GM19351 (cell line): Measurements from ENCODE around the gene INTU.
"Not testable (repeated sequence)": the region's sequence is repeated elsewhere in the genome, so short reads cannot be mapped to it uniquely, and the experiment has no call there.

ENCODE experiments used
- ATAC-seq: cut with Tn5 transposase; IDR thresholded peaks from one replicate; pipeline ENCODE4 v1.9.1; 2021; ENCODE audit warnings: mild to moderate bottlenecking, moderate library complexity; ENCODE audit not compliant: unreplicated experiment

Gene INTU

DNA sequence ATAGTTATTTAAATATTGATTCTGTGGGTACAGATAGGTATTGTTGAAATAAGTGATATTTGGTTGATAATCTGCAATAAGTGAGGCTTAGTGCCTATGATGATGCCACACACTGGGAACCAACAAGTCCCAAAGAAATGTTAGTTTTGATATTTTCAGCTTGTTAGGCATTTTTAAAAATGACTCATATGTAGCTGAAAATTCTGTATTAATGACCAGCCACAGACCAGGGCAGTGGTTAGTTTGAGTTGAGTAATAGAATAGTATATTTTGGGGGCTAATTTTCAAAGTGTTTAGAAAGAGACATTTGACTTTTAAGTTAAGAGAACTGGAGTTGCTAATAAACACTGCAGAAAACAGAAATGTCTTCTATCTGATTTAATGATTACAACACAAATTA, 9.4 kb downstream of the INTU start:
- ATAC-seq = no peak

- no peak for ATAC-seq
These were observed 11.0 kb downstream of the INTU start for GRCh38 chr4:127643791-127644190.

- ATAC-seq = no peak
These were observed 15.3 kb downstream of the INTU start for GRCh38 chr4:127648061-127648460.

GRCh38 chr4:127655590-127655989, 22.8 kb downstream of the INTU start:
- not testable (repeated sequence) for ATAC-seq

- no peak for ATAC-seq
These were observed 23.4 kb downstream of the INTU start for GRCh38 chr4:127656047-127656680.

DNA sequence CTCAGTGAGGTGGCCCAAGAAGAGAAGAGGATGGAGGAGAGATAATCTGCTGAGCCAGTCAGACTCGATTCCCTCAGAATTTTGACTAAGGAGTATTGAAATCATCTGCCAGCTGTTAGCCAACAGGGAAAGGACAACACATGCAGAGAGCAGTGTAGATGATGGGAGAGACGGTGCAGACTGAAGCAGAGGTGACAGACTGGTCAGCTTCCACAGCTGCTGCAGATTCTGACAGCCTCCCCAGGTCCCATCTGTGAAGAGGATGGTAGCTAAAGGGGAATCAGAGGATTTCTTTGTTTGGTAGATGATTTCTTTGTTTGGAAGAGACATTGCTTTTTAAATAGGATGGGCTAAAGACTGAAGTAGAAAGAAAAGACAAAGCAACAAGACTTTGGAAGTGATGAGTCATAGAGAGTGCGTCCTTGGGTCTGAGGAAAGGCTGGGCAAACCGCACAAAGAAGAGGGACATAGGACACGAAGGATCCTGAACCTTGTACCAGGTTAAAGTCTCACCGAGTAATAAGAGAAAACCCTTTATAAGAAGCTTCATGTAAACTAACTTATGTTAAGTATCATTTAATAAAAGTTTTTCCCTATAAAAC, 27.6 kb downstream of the INTU start:
- no peak for ATAC-seq

- no peak for ATAC-seq
These were observed 34.4 kb downstream of the INTU start for GRCh38 chr4:127667116-127667515.

- ATAC-seq = no peak
These were observed 35.0 kb downstream of the INTU start for GRCh38 chr4:127667772-127668171.

DNA sequence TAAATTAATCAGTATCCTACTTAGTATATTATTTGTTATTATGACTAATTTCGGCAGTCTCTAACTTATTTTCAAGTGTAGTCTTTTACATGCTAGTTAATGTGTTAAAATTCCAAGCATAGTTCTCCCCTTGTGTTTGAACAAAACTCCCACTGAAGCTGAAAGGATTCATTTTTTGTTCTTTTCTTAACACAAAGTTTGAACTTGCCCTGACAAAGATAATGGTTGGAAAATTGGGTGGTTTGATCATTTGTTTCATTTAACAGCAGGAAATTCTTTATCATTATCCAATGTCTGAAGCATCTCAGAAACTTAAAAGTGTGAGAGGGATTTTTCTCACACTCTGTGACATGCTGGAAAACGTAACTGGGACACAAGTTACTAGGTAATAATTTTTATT, 36.0 kb downstream of the INTU start:
- no peak for ATAC-seq

- ATAC-seq = no peak
These were observed 36.9 kb downstream of the INTU start for GRCh38 chr4:127669691-127670090.

DNA sequence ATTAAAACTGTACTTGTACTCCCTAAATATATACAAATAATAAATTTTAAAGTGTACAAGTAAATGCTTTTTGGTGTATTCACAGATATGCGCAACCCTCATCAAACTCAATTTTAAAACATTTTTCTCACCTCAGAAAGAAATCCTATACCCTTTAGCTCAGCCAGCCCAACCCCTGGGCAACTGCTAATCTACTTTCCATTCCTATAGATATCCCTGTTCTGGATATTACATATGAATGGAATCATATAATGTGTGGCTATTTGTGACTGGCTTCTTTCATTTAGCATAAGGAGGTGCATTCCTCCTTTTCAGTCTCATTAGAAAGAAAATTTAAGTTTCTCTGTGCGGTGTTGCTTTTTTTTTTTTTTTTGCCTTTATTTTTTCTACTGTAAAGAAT, 39.4 kb downstream of the INTU start:
- ATAC-seq = no peak

GRCh38 chr4:127685292-127685691, 52.5 kb downstream of the INTU start:
- no peak for ATAC-seq

- ATAC-seq = no peak
These were observed 53.9 kb downstream of the INTU start for GRCh38 chr4:127686658-127687057.

DNA sequence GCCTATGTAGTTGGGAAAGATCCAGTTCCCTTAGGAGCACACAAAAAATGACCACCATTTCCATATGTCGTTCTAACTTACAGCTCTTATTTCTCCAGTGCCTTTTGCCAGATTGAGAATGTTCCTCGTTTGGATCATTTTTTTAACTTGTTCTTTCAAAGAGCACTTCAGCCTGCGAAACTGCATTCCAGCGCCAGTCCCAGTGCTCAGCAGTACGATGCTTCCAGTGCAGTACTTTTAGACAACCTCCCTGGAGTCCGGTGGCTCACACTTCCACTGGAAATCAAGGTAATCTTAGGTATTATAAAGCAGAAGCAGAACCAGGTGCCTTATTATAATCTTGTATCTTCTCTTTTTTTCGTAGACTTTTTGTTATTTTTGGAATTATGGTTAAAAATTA, 54.8 kb downstream of the INTU start:
- ATAC-seq = no peak

DNA sequence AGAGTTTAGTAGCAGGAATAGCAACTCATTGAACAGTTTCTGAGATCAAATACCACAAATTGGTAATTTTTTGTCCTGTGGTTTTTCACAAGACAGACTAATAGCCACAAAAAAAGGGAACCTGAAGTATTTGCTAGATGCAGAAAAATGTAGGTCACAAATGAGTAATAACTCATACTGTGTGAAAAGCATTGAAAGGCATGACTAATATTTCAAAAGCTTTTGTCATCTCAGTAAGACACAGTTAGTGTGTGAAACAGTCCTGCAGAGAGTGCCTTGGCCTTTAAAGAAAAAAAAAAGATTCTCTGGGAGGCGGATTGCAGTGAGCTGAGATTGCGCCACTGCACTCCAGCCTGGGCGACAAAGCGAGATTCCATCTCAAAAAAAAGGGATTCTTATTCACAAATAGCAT, 66.0 kb downstream of the INTU start:
- ATAC-seq = peak; percentile 100

DNA sequence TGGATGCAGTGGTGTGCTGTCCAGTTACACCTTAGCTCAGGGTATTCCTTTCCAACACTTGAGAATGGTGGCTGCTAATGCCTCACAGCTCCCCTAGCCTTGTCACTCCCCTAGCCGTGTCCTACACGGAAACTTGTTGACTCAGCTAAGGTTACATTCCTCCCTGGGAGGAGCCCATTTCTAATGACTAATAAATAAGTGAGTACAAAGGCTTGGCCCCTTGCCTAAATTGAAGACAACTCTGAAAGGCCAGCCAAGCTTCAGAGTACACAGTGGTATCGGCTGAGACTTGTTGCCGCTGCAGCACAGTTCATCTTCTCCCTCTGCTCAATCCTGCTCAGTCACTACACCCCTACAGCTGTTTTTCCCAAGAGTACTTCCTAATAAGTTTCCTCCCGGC, 76.2 kb downstream of the INTU start:
- ATAC-seq = no peak

- ATAC-seq = no peak
These were observed 76.7 kb downstream of the INTU start for GRCh38 chr4:127709456-127709855.

- no peak for ATAC-seq
These were observed 97.6 kb downstream of the INTU start, which contains the start of gene SLC25A31 for GRCh38 chr4:127730142-127730913. Gene SLC25A31 (plus strand): TSS chr4:127730400. CDS start chr4:127730546, 146 bp downstream.

- ATAC-seq = no peak
These were observed 98.6 kb downstream of the INTU start for GRCh38 chr4:127731406-127731805.

DNA sequence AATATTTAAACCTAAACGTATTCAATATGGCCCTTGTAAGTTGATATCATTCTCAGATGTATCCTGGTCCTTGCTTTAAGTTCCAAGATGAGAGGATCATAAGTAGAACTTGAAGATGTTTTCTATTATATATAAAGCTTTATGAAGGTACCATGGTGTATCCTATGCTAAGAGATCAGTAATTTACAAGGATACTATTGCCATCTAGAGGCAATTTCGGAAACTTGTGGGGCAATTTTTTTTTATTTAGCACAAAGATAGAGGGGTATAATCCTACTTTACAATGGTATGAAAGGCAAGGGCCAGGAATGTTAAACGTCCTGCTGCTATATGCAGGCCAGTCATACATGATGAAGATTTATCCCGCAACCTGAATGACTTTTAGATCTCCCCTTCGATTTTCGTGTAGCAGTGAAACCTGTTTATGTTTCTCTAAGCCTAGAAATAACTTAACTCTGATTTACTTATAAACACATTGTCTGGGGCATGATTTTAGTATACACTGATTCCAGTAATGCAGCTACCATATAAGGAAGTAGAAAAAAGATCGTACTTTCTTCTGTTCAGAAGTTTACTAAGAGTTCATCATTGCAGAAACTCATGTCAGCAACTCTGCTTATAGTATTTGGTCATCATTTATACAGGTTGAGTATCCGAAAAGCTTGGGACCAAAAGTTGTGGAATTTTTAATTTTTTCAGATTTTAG, 100.0 kb downstream of the INTU start:
- ATAC-seq = peak; percentile 80

DNA sequence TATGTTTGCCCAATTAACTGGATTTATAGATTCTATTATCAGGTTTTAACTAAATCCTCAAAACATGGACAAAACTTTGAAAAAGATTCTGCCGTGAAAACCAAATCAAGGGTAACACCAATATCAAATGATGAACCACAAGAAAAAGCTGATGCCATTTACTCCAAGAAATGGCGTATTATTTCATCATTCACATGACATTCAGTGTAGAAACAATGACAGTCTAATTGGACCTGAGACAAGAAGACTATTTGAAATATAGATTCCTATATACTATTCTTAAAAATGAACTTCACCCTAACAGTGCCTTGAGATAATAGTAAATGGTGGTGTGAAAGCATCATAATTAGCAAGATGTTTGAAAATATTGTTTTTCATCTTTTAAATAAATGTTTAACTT, 102.2 kb downstream of the INTU start:
- ATAC-seq = no peak
